ENCODE results near the gene MSRB3.

The MSRB3 gene

DNA sequence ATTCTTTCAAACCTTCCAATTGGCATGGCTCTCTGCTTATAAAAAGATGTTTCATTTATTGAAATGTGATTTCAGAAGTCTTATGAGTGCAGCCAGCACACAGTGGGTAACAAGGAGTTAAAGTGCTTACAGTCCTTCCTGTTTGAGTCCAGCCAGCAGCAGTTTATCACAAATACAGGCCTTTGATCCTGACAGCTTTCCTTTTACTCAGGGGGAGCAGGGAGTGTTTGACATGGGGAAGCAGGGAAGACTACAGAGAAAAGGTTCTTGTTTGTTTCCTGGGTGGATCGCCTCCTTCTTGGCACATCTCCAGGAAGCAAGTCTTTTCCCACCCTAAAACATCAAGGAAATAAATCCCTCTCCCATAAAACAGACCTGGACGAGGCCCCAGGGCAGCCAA is 216.1 kb downstream of the MSRB3 start:
- Histone ChIP-seq H3K4me3 (ENCODE audit: insufficient read depth, low read length, poor library complexity, severe bottlenecking) (no peak overlapping the region), H3K27ac (ENCODE audit: low read depth, low read length) (no peak overlapping the region), H3K27me3 (ENCODE audit: low read length) (no peaks in the 10 kb centered on the region), H3K9me2 (replicated peaks; ENCODE audit: insufficient read depth, low read length) (no peaks in the 10 kb centered on the region), H3F3A (ENCODE audit: insufficient read depth) (no peaks in the 10 kb centered on the region), H4K20me1 (ENCODE audit: low read depth, low read length) (no peaks in the 10 kb centered on the region), H3K79me2 (ENCODE audit: insufficient read depth, low read length) (no peaks in the 10 kb centered on the region), H2AFZ (ENCODE audit: low read depth, low read length, severe bottlenecking) (no peak overlapping the region), H3K9me3 (ENCODE audit: insufficient read depth, low read length) (no peaks in the 10 kb centered on the region), H3K9ac (ENCODE audit: low read length) (no peak overlapping the region), H3K4me2 (ENCODE audit: low read depth, low read length, poor library complexity, severe bottlenecking) (no peak overlapping the region), H3K36me3 (ENCODE audit: low read length) (no peaks in the 10 kb centered on the region)
- no peak for TF ChIP-seq EZH2phosphoT487 (conservative IDR thresholded peaks at IDR 0.05; ENCODE audit: low read length)
- TF ChIP-seq, protein P1, sequence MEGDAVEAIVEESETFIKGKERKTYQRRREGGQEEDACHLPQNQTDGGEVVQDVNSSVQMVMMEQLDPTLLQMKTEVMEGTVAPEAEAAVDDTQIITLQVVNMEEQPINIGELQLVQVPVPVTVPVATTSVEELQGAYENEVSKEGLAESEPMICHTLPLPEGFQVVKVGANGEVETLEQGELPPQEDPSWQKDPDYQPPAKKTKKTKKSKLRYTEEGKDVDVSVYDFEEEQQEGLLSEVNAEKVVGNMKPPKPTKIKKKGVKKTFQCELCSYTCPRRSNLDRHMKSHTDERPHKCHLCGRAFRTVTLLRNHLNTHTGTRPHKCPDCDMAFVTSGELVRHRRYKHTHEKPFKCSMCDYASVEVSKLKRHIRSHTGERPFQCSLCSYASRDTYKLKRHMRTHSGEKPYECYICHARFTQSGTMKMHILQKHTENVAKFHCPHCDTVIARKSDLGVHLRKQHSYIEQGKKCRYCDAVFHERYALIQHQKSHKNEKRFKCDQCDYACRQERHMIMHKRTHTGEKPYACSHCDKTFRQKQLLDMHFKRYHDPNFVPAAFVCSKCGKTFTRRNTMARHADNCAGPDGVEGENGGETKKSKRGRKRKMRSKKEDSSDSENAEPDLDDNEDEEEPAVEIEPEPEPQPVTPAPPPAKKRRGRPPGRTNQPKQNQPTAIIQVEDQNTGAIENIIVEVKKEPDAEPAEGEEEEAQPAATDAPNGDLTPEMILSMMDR (IDR thresholded peaks at IDR 0.05; ENCODE audit: insufficient read depth, low read length, poor library complexity, severe bottlenecking): no peak

DNA sequence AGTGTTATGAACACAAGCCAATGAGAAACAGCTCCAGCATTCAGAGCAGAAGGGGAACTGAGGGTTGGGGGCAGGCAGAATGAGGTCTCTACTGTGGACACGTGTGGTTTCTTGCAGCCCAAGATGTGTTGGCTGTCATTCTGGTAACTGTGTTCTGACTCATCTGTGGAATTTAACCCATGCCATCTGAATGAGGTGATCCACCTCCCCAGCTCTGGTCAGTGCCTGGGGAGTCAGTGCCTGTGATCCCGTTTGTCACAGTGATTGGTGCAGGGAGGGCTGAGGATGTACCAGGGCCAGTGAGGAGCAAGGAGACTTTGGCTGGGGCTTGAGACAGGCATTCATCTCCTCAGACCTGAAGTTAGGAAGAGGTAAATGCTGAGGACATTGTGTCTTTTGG is 216.8 kb downstream of the MSRB3 start:
- H3K9me3 ChIP-seq (ENCODE audit: insufficient read depth, low read length): no peaks in the 10 kb centered on the region
- H2AFZ ChIP-seq (ENCODE audit: low read depth, low read length, severe bottlenecking): no peak overlapping the region
- TF ChIP-seq, protein P1 (IDR thresholded peaks at IDR 0.05; ENCODE audit: insufficient read depth, low read length, poor library complexity, severe bottlenecking): no peak
- no peak for TF ChIP-seq EZH2phosphoT487 (conservative IDR thresholded peaks at IDR 0.05; ENCODE audit: low read length)
- H3K36me3 ChIP-seq (ENCODE audit: low read length): no peaks in the 10 kb centered on the region
- no peak overlapping the region for H3K4me2 ChIP-seq (ENCODE audit: low read depth, low read length, poor library complexity, severe bottlenecking)
- no peaks in the 10 kb centered on the region for H3F3A ChIP-seq (ENCODE audit: insufficient read depth)
- no peak overlapping the region for H3K4me3 ChIP-seq (ENCODE audit: insufficient read depth, low read length, poor library complexity, severe bottlenecking)
- no peak overlapping the region for H3K27ac ChIP-seq (ENCODE audit: low read depth, low read length)
- H3K79me2 ChIP-seq (ENCODE audit: insufficient read depth, low read length): no peaks in the 10 kb centered on the region
- no peaks in the 10 kb centered on the region for H3K27me3 ChIP-seq (ENCODE audit: low read length)
- no peaks in the 10 kb centered on the region for H3K9me2 ChIP-seq (replicated peaks; ENCODE audit: insufficient read depth, low read length)
- H4K20me1 ChIP-seq (ENCODE audit: low read depth, low read length): no peaks in the 10 kb centered on the region
- no peak overlapping the region for H3K9ac ChIP-seq (ENCODE audit: low read length)

DNA sequence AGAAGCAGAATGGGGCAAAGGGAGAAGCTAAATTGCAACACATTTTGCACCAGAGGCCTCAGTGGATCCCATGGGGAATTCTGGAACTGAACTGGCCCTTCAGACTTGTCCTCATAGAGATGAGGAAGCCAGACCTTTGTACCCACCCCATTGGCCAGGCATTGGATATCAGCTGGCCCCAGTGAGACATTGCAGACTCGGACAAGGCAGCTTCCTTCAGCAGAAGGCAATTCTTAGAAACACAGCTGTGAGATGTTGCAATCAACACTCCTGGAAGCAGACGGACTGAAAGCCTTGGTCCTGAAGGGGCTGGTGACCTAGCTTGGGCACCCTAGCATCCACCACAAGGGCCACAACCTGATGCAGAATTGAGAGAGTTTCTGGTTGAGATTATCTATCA is 218.1 kb downstream of the MSRB3 start:
- Histone ChIP-seq H2AFZ (ENCODE audit: low read depth, low read length, severe bottlenecking) (no peak overlapping the region), H3K36me3 (ENCODE audit: low read length) (no peaks in the 10 kb centered on the region), H3K4me3 (ENCODE audit: insufficient read depth, low read length, poor library complexity, severe bottlenecking) (no peak overlapping the region), H3F3A (ENCODE audit: insufficient read depth) (no peaks in the 10 kb centered on the region), H3K4me2 (ENCODE audit: low read depth, low read length, poor library complexity, severe bottlenecking) (no peak overlapping the region), H3K9ac (ENCODE audit: low read length) (no peak overlapping the region), H3K27ac (ENCODE audit: low read depth, low read length) (no peak overlapping the region), H3K27me3 (ENCODE audit: low read length) (no peaks in the 10 kb centered on the region), H3K9me2 (replicated peaks; ENCODE audit: insufficient read depth, low read length) (no peaks in the 10 kb centered on the region), H3K9me3 (ENCODE audit: insufficient read depth, low read length) (no peaks in the 10 kb centered on the region), H4K20me1 (ENCODE audit: low read depth, low read length) (no peaks in the 10 kb centered on the region), H3K79me2 (ENCODE audit: insufficient read depth, low read length) (no peaks in the 10 kb centered on the region)
- TF ChIP-seq EZH2phosphoT487 (conservative IDR thresholded peaks at IDR 0.05; ENCODE audit: low read length): no peak
- TF ChIP-seq, protein P1 (IDR thresholded peaks at IDR 0.05; ENCODE audit: insufficient read depth, low read length, poor library complexity, severe bottlenecking): no peak
